H9 (cell line): Measurements from ENCODE around the gene PXDN. TPM values are rescaled to one million over a fixed set of nuclear protein-coding genes. Genes with fewer than 3 reads are reported as not detected.

Experiments
- DNase-seq: peaks from one replicate; pipeline ENCODE4 v3.0.0-alpha.2; 2017
- H2AFZ ChIP-seq: one replicate; pipeline ENCODE4 v1.6.1; 2013; ENCODE audit warnings: mild to moderate bottlenecking, low read length, control low read depth, moderate library complexity
- H2AK5ac ChIP-seq: 2 replicates; pipeline ENCODE4 v1.6.1; 2013; ENCODE audit warnings: low read length, control low read depth, mixed read lengths; ENCODE audit not compliant: insufficient read length
- H2BK120ac ChIP-seq: one replicate; pipeline ENCODE4 v1.6.1; 2013; ENCODE audit warnings: low read depth, mild to moderate bottlenecking, low read length, control low read depth, inconsistent platforms; ENCODE audit not compliant: poor library complexity, severe bottlenecking
- H2BK12ac ChIP-seq: 2 replicates; pipeline ENCODE4 v1.6.1; 2013; ENCODE audit warnings: low read length, control low read depth, mixed read lengths, low read depth; ENCODE audit not compliant: insufficient read length
- H2BK15ac ChIP-seq: 2 replicates; pipeline ENCODE4 v1.6.1; 2013; ENCODE audit warnings: low read depth, low read length, control low read depth
- H2BK20ac ChIP-seq: one replicate; pipeline ENCODE4 v1.6.1; 2013; ENCODE audit warnings: low read depth, mild to moderate bottlenecking, low read length, control low read depth, inconsistent platforms; ENCODE audit not compliant: poor library complexity, severe bottlenecking
- H2BK5ac ChIP-seq: 2 replicates; pipeline ENCODE4 v1.6.1; 2013; ENCODE audit warnings: low read length, control low read depth, mixed read lengths; ENCODE audit not compliant: insufficient read length
- H3K14ac ChIP-seq: 2 replicates; pipeline ENCODE4 v1.6.1; 2013; ENCODE audit warnings: low read length, control low read depth; ENCODE audit not compliant: insufficient read depth
- H3K18ac ChIP-seq: 2 replicates; pipeline ENCODE4 v1.6.1; 2013; ENCODE audit warnings: low read depth, mild to moderate bottlenecking, mixed read lengths, low read length, control low read depth; ENCODE audit not compliant: insufficient read length
- H3K23ac ChIP-seq: 2 replicates; pipeline ENCODE4 v1.6.1; 2013; ENCODE audit warnings: low read length, control low read depth, mixed read lengths, low read depth; ENCODE audit not compliant: insufficient read length
- H3K23me2 ChIP-seq: 2 replicates; pipeline ENCODE4 v1.6.1; 2013; ENCODE audit warnings: low read depth, mild to moderate bottlenecking, mixed read lengths, low read length, control low read depth; ENCODE audit not compliant: insufficient read length, poor library complexity, severe bottlenecking
- H3K27ac ChIP-seq: 2 replicates; pipeline ENCODE4 v1.5.1; 2013; ENCODE audit warnings: low read length, control low read depth, mixed read lengths, low read depth; ENCODE audit not compliant: insufficient read length
- H3K27me3 ChIP-seq: 2 replicates; pipeline ENCODE4 v1.6.1; 2013; ENCODE audit warnings: low read length, control low read depth, inconsistent platforms; ENCODE audit not compliant: insufficient read depth
- H3K4ac ChIP-seq: 2 replicates; pipeline ENCODE4 v1.6.1; 2013; ENCODE audit warnings: low read depth, mild to moderate bottlenecking, control low read depth, inconsistent platforms, low read length, moderate library complexity
- H3K4me1 ChIP-seq: 2 replicates; pipeline ENCODE4 v1.6.1; 2013; ENCODE audit warnings: low read length, control low read depth, inconsistent platforms; ENCODE audit not compliant: insufficient read depth
- H3K4me2 ChIP-seq: 2 replicates; pipeline ENCODE4 v1.6.1; 2013; ENCODE audit warnings: low read length, control low read depth, mixed read lengths; ENCODE audit not compliant: insufficient read length, insufficient read depth
- H3K56ac ChIP-seq: 2 replicates; pipeline ENCODE4 v1.6.1; 2013; ENCODE audit warnings: low read depth, mild to moderate bottlenecking, mixed read lengths, low read length, control low read depth; ENCODE audit not compliant: insufficient read length
- H3K79me1 ChIP-seq: 2 replicates; pipeline ENCODE4 v1.6.1; 2013; ENCODE audit warnings: low read depth, mild to moderate bottlenecking, moderate library complexity, low read length, control low read depth, inconsistent platforms; ENCODE audit not compliant: insufficient read depth, poor library complexity, severe bottlenecking
- H3K79me2 ChIP-seq: 2 replicates; pipeline ENCODE4 v1.6.1; 2013; ENCODE audit warnings: low read length, control low read depth, inconsistent platforms; ENCODE audit not compliant: insufficient read depth
- H3K9ac ChIP-seq: 2 replicates; pipeline ENCODE4 v1.6.1; 2013; ENCODE audit warnings: low read length, control low read depth, mixed read lengths; ENCODE audit not compliant: insufficient read length; ENCODE audit errors: extremely low read depth
- H3K9me3 ChIP-seq: one replicate; pipeline ENCODE4 v1.6.1; 2013; ENCODE audit warnings: low read depth, low read length, inconsistent platforms; ENCODE audit not compliant: control insufficient read depth
- H3T11ph ChIP-seq: one replicate; pipeline ENCODE4 v1.6.1; 2013; ENCODE audit warnings: mild to moderate bottlenecking, low read length, control low read depth, inconsistent platforms
- H4K20me1 ChIP-seq: one replicate; pipeline ENCODE4 v1.6.1; 2013; ENCODE audit not compliant: control insufficient read depth, insufficient read length, insufficient read depth
- H4K5ac ChIP-seq: 2 replicates; pipeline ENCODE4 v1.6.1; 2013; ENCODE audit warnings: low read depth, mild to moderate bottlenecking, mixed read lengths, low read length, control low read depth; ENCODE audit not compliant: insufficient read length
- H4K8ac ChIP-seq: replicated peaks from 2 replicates; pipeline ENCODE4 v1.6.1; 2013; ENCODE audit warnings: low read length, control low read depth, mixed read lengths, low read depth; ENCODE audit not compliant: insufficient read length
- H4K91ac ChIP-seq: 2 replicates; pipeline ENCODE4 v1.6.1; 2013; ENCODE audit warnings: low read depth, mild to moderate bottlenecking, moderate library complexity, mixed read lengths, low read length, control low read depth; ENCODE audit not compliant: insufficient read length
- H3K27ac Mint-ChIP-seq, 3 experiments: 2 replicates in 2 of 3; 3 replicates in 1 of 3; pipeline ENCODE4 v1.8.0; 2020 to 2021; ENCODE audit warnings: mixed read lengths in 3 of 3, mild to moderate bottlenecking in 1 of 3, moderate library complexity in 1 of 3
- H3K27me3 Mint-ChIP-seq: 2 replicates; pipeline ENCODE4 v1.8.0; 2021; ENCODE audit warnings: low read depth, mild to moderate bottlenecking, moderate library complexity, mixed read lengths
- H3K36me3 Mint-ChIP-seq, 3 experiments: 2 replicates in 2 of 3; 3 replicates in 1 of 3; pipeline ENCODE4 v1.8.0; 2020 to 2021; ENCODE audit warnings: low read depth in 3 of 3, mixed read lengths in 3 of 3; ENCODE audit not compliant: insufficient read depth in 1 of 3
- H3K4me1 Mint-ChIP-seq, 2 experiments: 2 replicates each; pipeline ENCODE4 v1.8.0; 2020; ENCODE audit warnings: mixed read lengths in 2 of 2
- H3K4me3 Mint-ChIP-seq, 2 experiments: 2 replicates in 1 of 2; 3 replicates in 1 of 2; pipeline ENCODE4 v1.8.0; 2020 to 2021; ENCODE audit warnings: mild to moderate bottlenecking in 2 of 2, mixed read lengths in 2 of 2, moderate library complexity in 1 of 2
- H3K9me3 Mint-ChIP-seq, 2 experiments: 2 replicates in 1 of 2; 3 replicates in 1 of 2; pipeline ENCODE4 v1.8.0; 2020; ENCODE audit warnings: mild to moderate bottlenecking in 2 of 2, mixed read lengths in 2 of 2, moderate library complexity in 1 of 2
- CTCF ChIP-seq: fragments of 200-600 bp; sonication (generic); conservative IDR thresholded peaks from 3 replicates; pipeline ENCODE4 v1.8.0; 2021; ENCODE audit warnings: antibody characterized with exemption, mild to moderate bottlenecking
- WGBS: extraction: QIAGEN DNeasy Blood & Tissue Kit; methylation state at CpG from one replicate; pipeline ENCODE4 v1.1.7; 2013; ENCODE audit warnings: missing lambda C conversion rate, low lambda C conversion rate, mixed read lengths; ENCODE audit not compliant: insufficient read length; ENCODE audit errors: extremely low coverage; 5-methylcytosine and 5-hydroxymethylcytosine counted together
- total RNA-seq: library from RNA; stranded (reverse); gene quantifications from 2 replicates; pipeline ENCODE4 v1.2.1, GENCODE V29; 2021

The PXDN gene
- total RNA-seq, 1 experiment from 2014 or later, result 146 TPM

- TF ChIP-seq CTCF, result no peak
- no peak overlapping the region for H3K9ac ChIP-seq
- no peak overlapping the region for H4K91ac ChIP-seq
- H3K4me3 Mint-ChIP-seq, result no peak overlapping the region
- H3K23ac ChIP-seq, result no peak overlapping the region
- no peaks in the 10 kb centered on the region for H3K27me3 ChIP-seq
- H2BK120ac ChIP-seq, result no peak overlapping the region
- H2BK15ac ChIP-seq, result no peak overlapping the region
- no peaks in the 10 kb centered on the region for H3K23me2 ChIP-seq
- H3K18ac ChIP-seq, result no peak overlapping the region
- H2AK5ac ChIP-seq, result no peak overlapping the region
- H3K27ac ChIP-seq, result no peak overlapping the region
- no peak overlapping the region for H3K14ac ChIP-seq
- H3K27ac Mint-ChIP-seq, result 0 out of 7 replicates have a peak overlapping the region, but pooled peaks of 1 of the 3 experiments have one; percentile 58
- H2BK5ac ChIP-seq, result no peak overlapping the region
- no peak overlapping the region for H4K8ac ChIP-seq
- no peak overlapping the region for H3K56ac ChIP-seq
- peaks cover 4% of the 10 kb centered on the region in 2 experiments; a peak in 2 of 5 replicates for H3K9me3 Mint-ChIP-seq
- H2BK12ac ChIP-seq, result no peak overlapping the region
- H3K27me3 Mint-ChIP-seq, result no peaks in the 10 kb centered on the region; the same call in 1 of the 2 replicates
- H4K20me1 ChIP-seq, result no peaks in the 10 kb centered on the region
- H3K79me1 ChIP-seq, result no peaks in the 10 kb centered on the region
- no peak overlapping the region for H4K5ac ChIP-seq
- H3K4me1 ChIP-seq, result no peaks in the 10 kb centered on the region
- H2BK20ac ChIP-seq, result no peak overlapping the region
- no peak overlapping the region for H3T11ph ChIP-seq
- no peak for DNase-seq
- no peak overlapping the region for H2AFZ ChIP-seq
- H3K4me2 ChIP-seq, result no peak overlapping the region
- H3K4me1 Mint-ChIP-seq, result peaks cover 10 to 13% of the 10 kb centered on the region in 2 experiments
- WGBS, result no CpG with 5 or more reads among the region's 18 CpGs
- no peak overlapping the region for H3K4ac ChIP-seq
- no peaks in the 10 kb centered on the region for H3K79me2 ChIP-seq
- no peaks in the 10 kb centered on the region for H3K9me3 ChIP-seq
- H3K36me3 Mint-ChIP-seq, result peaks cover 0 to 7% (median 4%) of the 10 kb centered on the region in 3 experiments; a peak in 4 of 7 replicates
These were observed 159.4 kb downstream of the PXDN start for GRCh38 chr2:1584691-1585485.
